Cerebellar cortex (tissue), 1 donor: ENCODE measurements around the gene FARS2.
A peak's percentile ranks its signal among the peaks of the same experiment; 100 is the strongest.

Experiments
- DNase-seq: peaks from one replicate; pipeline ENCODE4 v3.0.0-alpha.2; 2015; ENCODE audit warnings: low spot score

The FARS2 gene

DNA sequence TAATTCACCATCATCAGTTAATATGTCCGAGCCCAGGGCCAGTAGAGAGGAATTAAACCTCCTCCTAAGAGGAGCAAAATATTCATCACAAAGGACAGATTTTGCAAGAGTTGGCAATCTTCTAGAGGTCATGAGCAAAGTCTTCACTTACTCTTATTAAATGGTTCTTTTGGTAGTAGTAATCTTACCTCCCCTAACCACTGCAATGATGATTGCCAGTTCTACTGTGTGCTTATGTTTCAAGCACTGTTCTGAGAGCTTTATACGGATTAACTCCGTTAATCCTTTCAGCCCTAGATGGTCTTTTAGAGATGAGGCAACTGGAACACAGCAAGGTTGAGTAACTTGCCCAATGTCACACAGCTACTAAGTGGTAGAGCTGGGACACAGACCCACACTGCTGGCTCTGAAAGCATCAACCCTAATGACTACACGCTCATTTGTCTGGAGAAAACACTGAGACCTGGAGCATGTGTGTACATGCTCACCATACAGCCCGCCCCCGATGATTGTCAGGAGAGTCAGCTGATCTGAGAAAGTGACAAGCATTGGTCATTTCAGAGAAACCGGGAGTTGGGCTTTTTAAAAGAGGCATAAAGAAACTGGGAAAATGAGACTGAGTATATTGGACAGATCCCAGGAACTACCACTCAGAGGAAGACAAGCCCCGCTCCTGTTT is 469.4 kb downstream of the FARS2 start:
- DNase-seq = no peak

DNA sequence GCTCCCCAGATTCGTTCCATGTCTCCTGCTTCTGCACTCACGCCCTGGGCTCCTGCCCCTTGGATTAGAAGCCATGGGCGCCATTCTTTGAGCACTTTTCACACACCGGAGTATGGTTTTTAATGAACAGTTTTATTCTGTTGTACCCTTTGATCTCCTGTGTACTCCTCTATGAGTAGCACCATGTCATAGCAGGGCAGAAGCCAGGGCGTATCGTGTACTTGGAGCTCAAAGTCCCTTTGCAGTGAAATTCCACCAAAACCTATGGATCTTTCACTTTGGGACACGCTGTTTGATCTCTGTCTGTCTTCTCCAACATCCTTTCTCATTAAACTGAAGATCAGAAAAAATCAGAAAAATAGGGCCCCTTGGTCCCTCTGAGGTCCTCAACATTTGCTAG is 470.1 kb downstream of the FARS2 start:
- no peak for DNase-seq

- no peak for DNase-seq
Observed at GRCh38 chr6:5732496-5732895, 471.2 kb downstream of the FARS2 start.

DNA sequence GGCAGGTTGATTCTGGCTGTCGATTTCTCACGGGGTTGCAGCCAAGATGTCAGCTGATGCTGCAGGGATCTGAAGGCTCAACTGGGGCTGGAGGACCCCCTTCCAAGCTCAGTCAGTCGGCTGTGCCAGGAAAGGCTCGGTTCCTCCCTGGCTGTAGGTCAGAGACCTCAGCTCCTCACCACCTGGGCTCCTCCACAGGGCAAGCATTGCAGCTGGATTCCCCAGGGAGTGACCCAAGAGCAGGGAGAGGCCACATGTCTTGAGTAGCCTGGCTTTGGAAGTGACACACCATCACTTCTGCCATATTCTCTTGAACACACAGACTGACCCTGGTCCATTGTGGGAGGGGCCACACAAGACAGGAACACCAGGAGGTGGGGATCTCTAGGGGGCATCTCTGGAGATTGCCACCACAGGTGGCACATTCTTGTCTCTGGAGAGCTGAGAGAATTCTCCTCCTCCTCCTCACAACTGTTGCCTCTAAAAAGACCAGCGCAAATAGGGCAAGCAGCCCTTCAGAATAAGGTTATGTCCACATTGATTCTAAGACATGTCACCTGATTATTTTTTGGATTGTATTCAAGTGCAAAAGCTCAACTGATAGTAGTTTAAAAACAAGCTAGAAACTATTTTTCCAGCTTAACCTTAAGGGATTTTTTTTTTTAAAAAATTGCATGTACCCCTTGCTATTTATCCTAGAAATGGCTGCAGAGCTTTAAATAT is 474.9 kb downstream of the FARS2 start:
- no peak for DNase-seq

- no peak for DNase-seq
Observed at GRCh38 chr6:5737460-5737859, 476.1 kb downstream of the FARS2 start.

DNA sequence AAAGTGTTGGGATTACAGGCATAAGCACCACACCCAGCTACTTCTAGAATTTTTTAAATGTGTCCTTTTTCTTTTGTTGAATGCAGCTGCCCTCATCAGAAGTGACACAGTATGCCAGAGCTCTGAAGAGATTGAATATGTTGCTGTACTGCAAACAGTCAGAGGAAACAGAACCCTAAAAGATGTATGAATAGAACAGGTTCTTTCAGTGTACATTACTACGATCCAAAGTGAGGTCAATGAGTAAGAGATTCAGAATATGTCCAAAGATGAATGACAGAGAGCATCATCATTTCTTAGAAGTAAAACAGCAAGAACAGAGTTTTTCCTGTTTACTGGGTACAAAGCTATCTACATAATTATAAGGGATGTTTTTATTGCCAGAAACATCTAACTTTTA is 476.9 kb downstream of the FARS2 start:
- DNase-seq = no peak

DNA sequence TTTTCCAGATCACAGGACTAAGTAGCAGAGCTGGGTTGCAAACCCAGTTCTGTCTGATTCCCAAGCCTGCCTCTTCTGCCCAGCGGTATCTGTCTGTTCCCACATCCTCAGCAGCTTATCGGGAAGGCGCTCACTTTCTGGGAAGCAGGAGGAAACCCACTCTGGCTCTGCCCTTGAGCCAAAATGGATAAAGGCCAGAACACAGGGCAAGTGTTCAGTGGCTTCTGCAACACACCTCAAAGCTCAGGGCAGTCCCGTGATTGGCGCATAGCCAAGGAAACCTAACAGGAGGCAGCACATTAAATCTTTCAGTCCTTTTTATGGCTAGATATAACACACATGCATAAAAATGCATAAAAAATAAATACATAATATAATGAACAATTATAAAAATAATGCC is 483.2 kb downstream of the FARS2 start:
- DNase-seq = peak; percentile 6

GRCh38 chr6:5745081-5745480 is 483.8 kb downstream of the FARS2 start:
- DNase-seq = no peak

GRCh38 chr6:5746053-5746758 is 484.9 kb downstream of the FARS2 start:
- DNase-seq = peak; percentile 10

- DNase-seq = no peak
Observed at GRCh38 chr6:5746759-5747130, 485.4 kb downstream of the FARS2 start.

DNA sequence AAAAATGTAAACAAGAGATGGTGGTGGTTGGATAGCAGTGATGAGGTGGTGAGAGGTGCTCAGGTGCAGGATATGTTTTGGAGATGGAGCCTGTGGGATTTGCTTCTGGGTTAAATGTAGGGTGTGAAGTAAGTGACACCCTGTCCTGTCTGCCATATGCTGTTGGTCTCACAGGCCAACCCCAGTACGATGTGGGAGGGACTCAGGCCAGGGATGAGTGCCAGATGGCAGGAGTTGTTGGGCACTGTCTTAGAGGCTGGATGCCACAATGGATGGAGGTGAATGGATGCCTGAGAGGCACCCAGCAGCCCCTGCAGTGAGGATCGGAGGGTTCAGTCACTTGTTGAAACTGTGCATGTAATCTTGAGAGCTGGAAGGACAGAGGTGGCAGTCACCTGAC is 486.1 kb downstream of the FARS2 start:
- peak; percentile 74 for DNase-seq

- DNase-seq = no peak
Observed at GRCh38 chr6:5749016-5749650, 487.8 kb downstream of the FARS2 start.

DNA sequence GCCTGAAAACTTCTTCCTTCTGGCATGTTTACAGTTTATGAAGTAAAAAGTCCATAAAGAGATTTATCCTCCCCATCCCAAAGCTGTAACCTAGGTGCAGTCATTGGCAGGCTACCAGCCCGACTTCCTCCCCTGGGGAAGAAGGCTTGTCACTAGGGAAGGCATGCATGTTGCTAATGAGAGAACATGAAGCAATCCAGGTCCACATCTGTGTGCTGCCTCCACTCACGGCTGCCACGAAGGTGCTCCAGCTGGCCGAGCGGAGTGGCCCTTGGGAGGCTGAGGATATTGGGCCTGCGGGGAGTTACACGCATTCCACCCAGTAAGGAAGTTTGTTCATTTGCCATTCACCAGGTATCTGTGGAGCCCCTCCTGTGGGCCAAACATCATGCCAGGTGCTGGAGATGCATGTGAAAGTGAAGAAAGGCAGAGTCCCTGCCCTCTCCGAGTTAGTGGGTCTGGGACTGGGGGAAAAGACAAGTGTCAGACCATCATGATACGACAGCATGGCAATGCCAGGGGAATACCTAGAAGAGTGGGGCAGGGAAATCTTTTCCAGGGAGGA is 488.4 kb downstream of the FARS2 start:
- no peak for DNase-seq

DNA sequence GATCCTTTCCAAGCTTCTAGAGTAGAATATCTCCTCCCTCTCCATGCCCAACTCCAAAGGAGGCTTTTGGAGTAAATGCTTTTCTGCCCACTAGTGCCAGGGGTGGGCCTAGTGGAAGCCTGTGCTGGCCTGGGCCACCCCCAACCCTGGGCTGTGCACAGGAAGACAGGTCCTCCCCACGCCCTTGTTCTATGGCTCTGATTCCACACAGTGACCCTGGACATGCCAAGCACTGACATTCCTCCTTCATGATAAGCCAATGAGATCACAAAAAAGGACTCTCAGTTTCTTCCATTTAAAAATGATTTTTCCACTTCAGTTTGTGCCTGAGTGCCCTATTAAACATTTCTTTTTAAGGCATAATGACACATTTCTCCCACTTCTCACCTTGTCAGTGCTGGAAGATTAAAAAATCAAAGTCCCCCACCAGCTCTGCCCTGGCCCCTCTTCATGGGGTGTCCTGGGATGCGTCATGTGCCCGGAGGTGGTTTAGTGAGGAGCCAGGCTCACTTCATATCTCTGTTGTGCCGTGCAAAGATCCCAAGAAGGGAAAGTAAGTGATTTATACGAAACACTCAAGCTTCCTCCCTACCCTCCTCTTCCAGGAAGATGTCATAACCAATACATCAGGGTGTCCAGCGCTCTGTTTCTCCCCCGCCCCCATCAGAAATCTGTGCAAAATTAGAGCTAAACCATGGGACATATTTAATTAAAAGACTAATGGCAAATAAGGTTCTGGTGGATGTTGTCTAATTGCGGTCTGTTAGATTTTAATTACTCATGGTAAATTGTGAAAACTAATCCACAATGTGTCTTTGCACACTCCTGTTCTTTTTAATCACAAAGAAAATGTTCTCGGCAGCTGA is 490.4 kb downstream of the FARS2 start:
- DNase-seq = no peak

- DNase-seq = no peak
Observed at GRCh38 chr6:5752391-5752680, 491.0 kb downstream of the FARS2 start.

- DNase-seq = no peak
Observed at GRCh38 chr6:5753209-5753608, 491.9 kb downstream of the FARS2 start.

GRCh38 chr6:5754904-5755303 is 493.6 kb downstream of the FARS2 start:
- no peak for DNase-seq

DNA sequence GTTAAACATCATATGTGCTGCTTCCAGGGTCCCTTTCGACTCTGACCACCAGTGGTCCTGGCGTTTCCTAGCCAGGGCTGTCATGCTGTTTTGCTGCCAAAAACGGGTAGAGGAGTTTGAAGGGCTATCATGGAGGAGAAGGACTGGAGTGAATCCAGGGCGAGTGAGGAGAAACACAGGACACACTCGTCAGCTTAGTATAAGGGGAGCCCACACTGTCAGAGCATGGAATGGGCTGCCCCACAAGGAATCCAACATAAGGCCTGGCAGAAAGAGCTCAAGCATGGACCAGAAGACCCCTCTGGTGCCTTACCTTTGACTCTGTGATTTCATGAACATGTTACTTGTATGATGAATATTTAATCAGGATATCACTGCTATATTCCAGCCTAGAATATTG is 498.3 kb downstream of the FARS2 start:
- DNase-seq = no peak

DNA sequence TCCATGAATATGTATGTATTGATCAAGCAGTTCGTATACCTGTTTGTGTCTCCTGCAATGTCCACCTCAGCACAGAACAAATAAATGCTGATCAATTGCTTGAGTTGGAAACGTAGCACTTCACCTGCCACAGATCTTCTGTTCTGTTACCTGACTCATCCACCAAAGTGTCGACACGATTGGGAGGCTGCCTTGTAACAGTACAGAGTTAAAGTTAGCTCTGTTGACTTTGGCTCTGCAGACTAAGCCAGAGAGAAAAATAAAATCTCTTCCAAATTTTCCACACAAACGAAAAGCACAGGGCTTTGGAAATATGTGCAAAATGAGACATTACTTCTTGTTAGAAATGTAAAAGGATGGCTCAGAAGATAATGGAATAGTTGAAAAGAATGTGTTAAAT is 500.1 kb downstream of the FARS2 start:
- DNase-seq = no peak

GRCh38 chr6:5762561-5762968 is 501.3 kb downstream of the FARS2 start:
- DNase-seq = no peak

DNA sequence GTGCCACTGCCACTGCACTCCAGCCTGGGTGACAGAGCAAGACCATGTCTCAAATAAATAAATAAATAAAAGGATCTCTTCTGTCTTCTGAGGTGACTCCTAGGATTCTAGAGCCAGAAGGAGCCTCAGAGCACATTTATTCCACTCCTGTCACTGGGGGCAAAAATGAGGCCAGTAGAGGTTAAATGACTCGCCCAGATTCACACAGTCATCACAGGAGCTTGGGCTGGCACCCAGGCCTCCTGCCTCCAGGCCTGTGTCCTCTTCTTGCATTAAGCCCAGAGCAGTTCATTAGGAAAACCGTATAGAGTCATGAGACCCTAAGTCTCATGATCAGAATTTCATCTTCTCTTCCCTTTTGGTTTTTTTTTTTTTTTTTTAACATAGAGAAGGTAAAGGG is 502.1 kb downstream of the FARS2 start:
- no peak for DNase-seq

DNA sequence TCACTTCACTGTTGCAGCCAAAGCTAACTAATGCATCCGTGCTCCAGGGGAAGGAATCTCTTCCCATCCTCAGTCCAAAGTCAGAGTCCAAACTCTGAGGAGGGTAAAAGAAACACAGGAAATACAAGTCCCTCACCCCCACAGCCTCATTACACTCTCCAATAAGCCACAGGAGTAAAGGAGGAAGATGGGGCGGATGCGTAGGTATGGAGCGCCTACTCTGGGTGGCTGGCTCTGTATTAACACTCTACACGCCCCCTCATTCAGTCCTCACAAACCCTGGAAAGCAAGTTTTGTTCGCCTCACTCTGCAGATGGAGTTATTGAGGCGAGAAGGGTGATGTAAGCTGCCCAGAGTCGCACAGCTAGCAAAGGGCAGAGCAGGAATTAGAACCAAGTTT is 502.6 kb downstream of the FARS2 start:
- no peak for DNase-seq
